ENCODE data around the gene SIAH2.

GRCh38 chr3:150770681-150771080 is 7.7 kb upstream of the SIAH2 start:
- TF ChIP-seq ZNF331 (CRISPR knock-in tag; IDR thresholded peaks at IDR 0.05; ENCODE audit: low read depth) (no peak), POLR2AphosphoS5 (IDR thresholded peaks at IDR 0.05; ENCODE audit: low read depth) (no peak), CTCF (conservative IDR thresholded peaks at IDR 0.05; ENCODE audit: low read depth in 2 of 2) (no peak), ETS1 (IDR thresholded peaks at IDR 0.05) (no peak), CREB1 (CRISPR knock-in tag; IDR thresholded peaks at IDR 0.05; ENCODE audit: low read depth) (no peak), REST (IDR thresholded peaks at IDR 0.05; ENCODE audit: unreplicated experiment) (no peak), EZH2phosphoT487 (IDR thresholded peaks at IDR 0.05; ENCODE audit: unreplicated experiment) (no peak)
